Fibroblast of lung (primary cell): ENCODE results near the gene RHBDF2.

Experiments
- CTCF ChIP-seq, 2 donors: IDR thresholded peaks in 1 of 2; conservative IDR thresholded peaks in 1 of 2; 1 replicate in 1 of 2; 2 replicates in 1 of 2; pipeline ENCODE4 v1.5.1; 2011 to 2012; ENCODE audit warnings: low read length in 2 of 2, control low read depth in 1 of 2, inconsistent platforms in 1 of 2, low read depth in 1 of 2, mild to moderate bottlenecking in 1 of 2
- EZH2 ChIP-seq: IDR thresholded peaks from 2 replicates; pipeline ENCODE4 v1.5.1; 2012; ENCODE audit warnings: low read length, control low read depth, mild to moderate bottlenecking; ENCODE audit errors: missing control alignments

DNA sequence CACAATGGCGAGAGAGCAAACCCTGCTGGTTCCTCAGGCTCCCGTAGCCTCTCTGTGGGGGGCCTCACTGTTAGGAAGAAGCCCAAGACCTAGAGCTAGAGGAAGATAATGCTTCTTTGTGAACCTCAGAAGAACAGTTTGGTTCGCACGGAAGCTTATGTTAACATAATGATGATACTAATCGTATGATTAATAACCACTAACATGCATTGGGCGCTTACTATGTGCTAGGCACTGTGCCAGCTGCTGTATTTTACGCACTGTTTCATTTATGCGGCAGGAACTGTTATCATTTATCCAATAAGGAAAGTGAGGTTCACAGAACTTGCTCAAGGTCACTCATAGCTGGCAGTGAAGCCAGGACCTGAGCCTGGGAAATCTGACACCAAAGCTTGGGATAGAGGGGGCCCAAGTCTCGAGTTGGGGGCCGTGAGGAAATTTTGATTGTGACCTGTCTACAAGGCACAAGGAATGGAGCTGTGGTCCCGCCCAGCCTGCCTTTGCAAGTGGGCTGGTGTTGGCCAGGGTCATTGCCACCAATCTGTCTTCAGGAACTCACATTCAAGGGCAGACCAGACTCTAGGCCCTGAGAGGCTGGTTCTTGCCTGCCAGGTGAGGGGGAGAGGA, 45.4 kb upstream of the RHBDF2 start:
- TF ChIP-seq CTCF (conservative IDR thresholded peaks at IDR 0.05 in 1 of 2, IDR thresholded peaks at IDR 0.05 in 1 of 2; ENCODE audit: low read depth in 1 of 2, low read length in 2 of 2) (no peak), EZH2 (no peak)
